Neural cell (in vitro differentiated cells): Measurements from ENCODE around the gene GRM5.
"Not testable (repeated sequence)": the region's sequence is repeated elsewhere in the genome, so short reads cannot be mapped to it uniquely, and the experiment has no call there.

Source experiments
- CTCF ChIP-seq: fragments of 450-650 bp; IDR thresholded peaks from 2 replicates; pipeline ENCODE4 v1.5.1; 2014; ENCODE audit warnings: antibody characterized with exemption, mild to moderate bottlenecking, moderate library complexity; ENCODE audit not compliant: poor library complexity, severe bottlenecking
- EP300 ChIP-seq: fragments of 450-650 bp; conservative IDR thresholded peaks from 2 replicates; pipeline ENCODE4 v1.6.1; 2014; ENCODE audit warnings: antibody characterized with exemption, mild to moderate bottlenecking, moderate library complexity; ENCODE audit not compliant: poor library complexity, severe bottlenecking
- EZH2 ChIP-seq: fragments of 200-600, 300-800 bp; shearing (Covaris generic), sonication (generic); IDR thresholded peaks from 2 replicates; pipeline ENCODE4 v1.6.1; 2014; ENCODE audit warnings: antibody characterized with exemption, low read length, borderline replicate concordance, mild to moderate bottlenecking; ENCODE audit not compliant: insufficient read depth, poor library complexity, severe bottlenecking
- RAD21 ChIP-seq: fragments of 450-650 bp; conservative IDR thresholded peaks from 2 replicates; pipeline ENCODE4 v1.6.1; 2014; ENCODE audit warnings: antibody characterized with exemption, mild to moderate bottlenecking, moderate library complexity
- TAF1 ChIP-seq: IDR thresholded peaks from 2 replicates; pipeline ENCODE4 v1.6.1; 2012; ENCODE audit warnings: low read depth

DNA sequence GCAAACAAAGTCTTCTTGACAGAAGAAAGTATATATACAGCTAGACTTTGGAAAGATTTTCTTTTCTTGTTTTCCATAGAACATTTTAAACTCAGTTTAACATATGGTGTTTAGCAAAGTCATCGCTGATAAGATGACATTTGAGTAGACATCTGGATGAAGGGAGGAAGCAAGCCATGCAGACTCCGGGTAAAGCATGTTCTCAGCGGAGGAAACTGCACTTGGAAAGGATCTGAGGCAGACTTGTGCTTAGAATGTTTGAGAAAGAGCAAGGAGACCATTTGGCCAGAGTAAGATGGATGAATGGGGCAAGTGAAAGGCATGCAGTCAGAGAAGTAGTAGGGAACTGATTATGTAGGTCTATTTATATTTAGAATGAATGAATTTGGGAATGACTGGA, 105.9 kb downstream of the GRM5 start:
- not testable (repeated sequence) for TF ChIP-seq CTCF, RAD21, EZH2, TAF1, EP300
